ENCODE data around the gene TARP.

TARP gene

GRCh38 chr7:38310591-38311101, 37.2 kb upstream of the TARP start:
- Histone ChIP-seq H3K27me3 (replicated peaks) (peaks cover 33% of the 10 kb centered on the region), H3K4me3 (no peak overlapping the region), H3K9me3 (replicated peaks) (no peaks in the 10 kb centered on the region), H3K4me1 (replicated peaks) (no peaks in the 10 kb centered on the region), H3K27ac (no peak overlapping the region), H3K36me3 (no peaks in the 10 kb centered on the region)
- no peak for DNase-seq (ENCODE audit: low read depth in 1 of 2, low spot score in 2 of 2)

- H3K4me1 ChIP-seq (replicated peaks) = no peaks in the 10 kb centered on the region
- peaks cover 33% of the 10 kb centered on the region for H3K27me3 ChIP-seq (replicated peaks)
- no peak for DNase-seq (ENCODE audit: low read depth in 1 of 2, low spot score in 2 of 2)
Measured at GRCh38 chr7:38309555-38309954, 36.1 kb upstream of the TARP start.

GRCh38 chr7:38308140-38308539, 34.7 kb upstream of the TARP start:
- no peak for DNase-seq (ENCODE audit: low read depth in 1 of 2, low spot score in 2 of 2)
- H3K27me3 ChIP-seq (replicated peaks) = peaks cover 42% of the 10 kb centered on the region
- no peaks in the 10 kb centered on the region for H3K4me1 ChIP-seq (replicated peaks)
- H3K27ac ChIP-seq = no peak overlapping the region
- no peaks in the 10 kb centered on the region for H3K36me3 ChIP-seq
- H3K9me3 ChIP-seq (replicated peaks) = no peaks in the 10 kb centered on the region
- H3K4me3 ChIP-seq = no peak overlapping the region

More at GRCh38 chr7:38309555-38309954, 36.1 kb upstream of the TARP start:
- no peak overlapping the region for H3K27ac ChIP-seq
- H3K36me3 ChIP-seq = no peaks in the 10 kb centered on the region
- no peak overlapping the region for H3K4me3 ChIP-seq
- H3K9me3 ChIP-seq (replicated peaks) = no peaks in the 10 kb centered on the region

- H3K9me3 ChIP-seq (replicated peaks) = no peaks in the 10 kb centered on the region
- H3K36me3 ChIP-seq = no peaks in the 10 kb centered on the region
- no peaks in the 10 kb centered on the region for H3K4me1 ChIP-seq (replicated peaks)
- peaks cover 41% of the 10 kb centered on the region for H3K27me3 ChIP-seq (replicated peaks)
- no peak overlapping the region for H3K27ac ChIP-seq
- H3K4me3 ChIP-seq = no peak overlapping the region
- DNase-seq (ENCODE audit: low read depth in 1 of 2, low spot score in 2 of 2) = no peak
Measured at GRCh38 chr7:38307640-38308039, 34.2 kb upstream of the TARP start.

GRCh38 chr7:38306914-38307313, 33.5 kb upstream of the TARP start:
- H3K4me3 ChIP-seq = no peak overlapping the region
- peaks cover 34% of the 10 kb centered on the region for H3K27me3 ChIP-seq (replicated peaks)
- no peak overlapping the region for H3K27ac ChIP-seq
- H3K9me3 ChIP-seq (replicated peaks) = no peaks in the 10 kb centered on the region
- no peak for DNase-seq (ENCODE audit: low read depth in 1 of 2, low spot score in 2 of 2)
- no peaks in the 10 kb centered on the region for H3K36me3 ChIP-seq
- H3K4me1 ChIP-seq (replicated peaks) = no peaks in the 10 kb centered on the region

GRCh38 chr7:38306171-38306570, 32.7 kb upstream of the TARP start:
- H3K27me3 ChIP-seq (replicated peaks) = peaks cover 32% of the 10 kb centered on the region
- peak in 1 of 2 experiments; percentile 44 for DNase-seq (ENCODE audit: low read depth in 1 of 2, low spot score in 2 of 2)
- H3K27ac ChIP-seq = no peak overlapping the region
- H3K4me3 ChIP-seq = no peak overlapping the region
- H3K4me1 ChIP-seq (replicated peaks) = no peaks in the 10 kb centered on the region
- H3K9me3 ChIP-seq (replicated peaks) = no peaks in the 10 kb centered on the region
- H3K36me3 ChIP-seq = no peaks in the 10 kb centered on the region

GRCh38 chr7:38303866-38304265, 30.4 kb upstream of the TARP start:
- H3K36me3 ChIP-seq = no peaks in the 10 kb centered on the region
- H3K9me3 ChIP-seq (replicated peaks) = no peaks in the 10 kb centered on the region
- H3K4me3 ChIP-seq = no peak overlapping the region
- no peak for DNase-seq (ENCODE audit: low read depth in 1 of 2, low spot score in 2 of 2)
- H3K4me1 ChIP-seq (replicated peaks) = no peaks in the 10 kb centered on the region
- peaks cover 40% of the 10 kb centered on the region for H3K27me3 ChIP-seq (replicated peaks)
- H3K27ac ChIP-seq = no peak overlapping the region

GRCh38 chr7:38300175-38300574, 26.7 kb upstream of the TARP start:
- peaks cover 30% of the 10 kb centered on the region for H3K27me3 ChIP-seq (replicated peaks)
- no peaks in the 10 kb centered on the region for H3K4me1 ChIP-seq (replicated peaks)
- no peaks in the 10 kb centered on the region for H3K36me3 ChIP-seq
- H3K9me3 ChIP-seq (replicated peaks) = no peaks in the 10 kb centered on the region
- no peak overlapping the region for H3K27ac ChIP-seq
- no peak for DNase-seq (ENCODE audit: low read depth in 1 of 2, low spot score in 2 of 2)
- H3K4me3 ChIP-seq = no peak overlapping the region

- DNase-seq (ENCODE audit: low read depth in 1 of 2, low spot score in 2 of 2) = no peak
- H3K4me3 ChIP-seq = no peak overlapping the region
- no peaks in the 10 kb centered on the region for H3K4me1 ChIP-seq (replicated peaks)
- H3K36me3 ChIP-seq = no peaks in the 10 kb centered on the region
- no peak overlapping the region for H3K27ac ChIP-seq
- H3K9me3 ChIP-seq (replicated peaks) = no peaks in the 10 kb centered on the region
- H3K27me3 ChIP-seq (replicated peaks) = peaks cover 36% of the 10 kb centered on the region
Measured at GRCh38 chr7:38299275-38299931, 26.0 kb upstream of the TARP start.

- DNase-seq (ENCODE audit: low read depth in 1 of 2, low spot score in 2 of 2) = no peak
- Histone ChIP-seq H3K4me3 (no peak overlapping the region), H3K27me3 (replicated peaks) (peaks cover 32% of the 10 kb centered on the region), H3K4me1 (replicated peaks) (no peaks in the 10 kb centered on the region), H3K36me3 (no peaks in the 10 kb centered on the region), H3K27ac (no peak overlapping the region), H3K9me3 (replicated peaks) (no peaks in the 10 kb centered on the region)
Measured at GRCh38 chr7:38296059-38296857, 22.8 kb upstream of the TARP start.

GRCh38 chr7:38294926-38295325, 21.5 kb upstream of the TARP start:
- H3K4me3 ChIP-seq = no peak overlapping the region
- H3K27me3 ChIP-seq (replicated peaks) = peaks cover 23% of the 10 kb centered on the region
- no peaks in the 10 kb centered on the region for H3K9me3 ChIP-seq (replicated peaks)
- no peak for DNase-seq (ENCODE audit: low read depth in 1 of 2, low spot score in 2 of 2)
- no peaks in the 10 kb centered on the region for H3K36me3 ChIP-seq
- H3K4me1 ChIP-seq (replicated peaks) = no peaks in the 10 kb centered on the region
- no peak overlapping the region for H3K27ac ChIP-seq

GRCh38 chr7:38292442-38292841, 19.0 kb upstream of the TARP start:
- no peaks in the 10 kb centered on the region for H3K4me1 ChIP-seq (replicated peaks)
- no peaks in the 10 kb centered on the region for H3K36me3 ChIP-seq
- no peak for DNase-seq (ENCODE audit: low read depth in 1 of 2, low spot score in 2 of 2)
- no peak overlapping the region for H3K27ac ChIP-seq
- no peak overlapping the region for H3K4me3 ChIP-seq
- H3K9me3 ChIP-seq (replicated peaks) = no peaks in the 10 kb centered on the region
- peaks cover 18% of the 10 kb centered on the region; the same call in 1 of the 2 replicates for H3K27me3 ChIP-seq (replicated peaks)

GRCh38 chr7:38291650-38292049, 18.2 kb upstream of the TARP start:
- Histone ChIP-seq H3K27me3 (replicated peaks) (peaks cover 21% of the 10 kb centered on the region; the same call in 1 of the 2 replicates), H3K36me3 (no peaks in the 10 kb centered on the region), H3K4me1 (replicated peaks) (no peaks in the 10 kb centered on the region), H3K9me3 (replicated peaks) (no peaks in the 10 kb centered on the region), H3K27ac (no peak overlapping the region), H3K4me3 (no peak overlapping the region)
- no peak for DNase-seq (ENCODE audit: low read depth in 1 of 2, low spot score in 2 of 2)

- no peak for DNase-seq (ENCODE audit: low read depth in 1 of 2, low spot score in 2 of 2)
- Histone ChIP-seq H3K4me3 (no peak overlapping the region), H3K27ac (no peak overlapping the region), H3K36me3 (no peaks in the 10 kb centered on the region), H3K4me1 (replicated peaks) (no peaks in the 10 kb centered on the region), H3K9me3 (replicated peaks) (no peaks in the 10 kb centered on the region), H3K27me3 (replicated peaks) (peaks cover 21% of the 10 kb centered on the region; the same call in 1 of the 2 replicates)
Measured at GRCh38 chr7:38291117-38291647, 17.7 kb upstream of the TARP start.

Data from SJSA1 (cell line).